Effector memory CD8-positive, alpha-beta T cell (primary cell): Measurements from ENCODE around the gene AIMP1.
A peak's percentile ranks its signal among the peaks of the same experiment; 100 is the strongest.
"Not testable (repeated sequence)": the region's sequence is repeated elsewhere in the genome, so short reads cannot be mapped to it uniquely, and the experiment has no call there.

Source experiments
- ATAC-seq: fragments of 150-1000 bp; cut with Tn5 transposase; replicated peaks from 2 replicates; pipeline ENCODE4 v1.10.0; 2021; ENCODE audit warnings: mild to moderate bottlenecking, moderate library complexity
- DNase-seq, 3 experiments: peaks; one replicate each; pipeline ENCODE4 v3.0.0; 2021
- H3K27ac Mint-ChIP-seq, 2 donors: one replicate each; pipeline ENCODE4 v1.8.0; 2022; ENCODE audit warnings: mild to moderate bottlenecking in 2 of 2, mixed read lengths in 2 of 2, moderate library complexity in 2 of 2
- H3K27me3 Mint-ChIP-seq, 2 donors: one replicate each; pipeline ENCODE4 v1.8.0; 2022; ENCODE audit warnings: mixed read lengths in 2 of 2
- H3K36me3 Mint-ChIP-seq: one replicate; pipeline ENCODE4 v1.8.0; 2022; ENCODE audit warnings: mild to moderate bottlenecking, moderate library complexity, mixed read lengths; ENCODE audit not compliant: insufficient read depth
- H3K4me1 Mint-ChIP-seq, 2 donors: one replicate each; pipeline ENCODE4 v1.8.0; 2022; ENCODE audit warnings: low read depth in 2 of 2, mixed read lengths in 2 of 2
- H3K4me3 Mint-ChIP-seq, 2 donors: one replicate each; pipeline ENCODE4 v1.8.0; 2022; ENCODE audit warnings: mild to moderate bottlenecking in 2 of 2, mixed read lengths in 2 of 2, moderate library complexity in 2 of 2
- H3K9me3 Mint-ChIP-seq, 2 donors: one replicate each; pipeline ENCODE4 v1.8.0; 2022; ENCODE audit warnings: mixed read lengths in 2 of 2

The AIMP1 gene

GRCh38 chr4:106318511-106318910, 2.2 kb downstream of the AIMP1 start:
- no peaks in the 10 kb centered on the region for H3K27me3 Mint-ChIP-seq
- no peak overlapping the region for H3K4me3 Mint-ChIP-seq
- ATAC-seq (no peak), DNase-seq (no peak)
- no peaks in the 10 kb centered on the region for H3K9me3 Mint-ChIP-seq
- peaks cover 12 to 17% of the 10 kb centered on the region in 2 donors for H3K4me1 Mint-ChIP-seq
- H3K27ac Mint-ChIP-seq, result peak overlapping the region in 1 of 2 donors; percentile 4
- H3K36me3 Mint-ChIP-seq, result peaks cover 22% of the 10 kb centered on the region

GRCh38 chr4:106320235-106320634, 3.9 kb downstream of the AIMP1 start:
- Mint-ChIP-seq H3K9me3 (no peaks in the 10 kb centered on the region), H3K4me3 (no peak overlapping the region), H3K4me1 (peaks cover 9 to 21% of the 10 kb centered on the region in 2 donors), H3K36me3 (peaks cover 25% of the 10 kb centered on the region), H3K27me3 (no peaks in the 10 kb centered on the region), H3K27ac (peak overlapping the region in 1 of 2 donors; percentile 53)
- ATAC-seq (no peak), DNase-seq (no peak)

DNA sequence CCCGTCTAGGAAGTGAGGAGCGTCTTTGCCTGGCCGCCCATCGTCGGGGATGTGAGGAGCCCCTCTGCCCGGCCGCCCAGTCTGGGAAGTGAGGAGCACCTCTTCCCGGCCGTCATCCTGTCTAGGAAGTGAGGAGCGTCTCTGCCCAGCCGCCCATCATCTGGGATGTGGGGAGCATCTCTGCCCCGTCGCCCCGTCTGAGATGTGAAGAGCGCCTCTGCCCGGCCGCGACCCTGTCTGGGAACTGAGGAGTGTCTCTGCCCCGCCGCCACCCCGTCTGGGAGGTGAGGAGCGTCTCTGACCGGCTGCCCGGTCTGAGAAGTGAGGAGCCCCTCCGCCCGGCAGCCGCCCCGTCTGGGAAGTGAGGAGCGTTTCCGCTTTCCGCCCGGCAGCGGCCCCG, 4.8 kb downstream of the AIMP1 start:
- DNase-seq, H3K27ac Mint-ChIP-seq, H3K27me3 Mint-ChIP-seq, ATAC-seq, H3K4me3 Mint-ChIP-seq, H3K9me3 Mint-ChIP-seq: not testable (repeated sequence)
- peaks cover 25% of the 10 kb centered on the region for H3K36me3 Mint-ChIP-seq
- peaks cover 9 to 21% of the 10 kb centered on the region in 2 donors for H3K4me1 Mint-ChIP-seq

- not testable (repeated sequence) for H3K4me3 Mint-ChIP-seq, DNase-seq, ATAC-seq, H3K27me3 Mint-ChIP-seq, H3K9me3 Mint-ChIP-seq
- H3K27ac Mint-ChIP-seq, result peak overlapping the region in 1 of 2 donors; percentile 29
- peaks cover 28% of the 10 kb centered on the region for H3K36me3 Mint-ChIP-seq
- H3K4me1 Mint-ChIP-seq, result peaks cover 9 to 21% of the 10 kb centered on the region in 2 donors
Measured at GRCh38 chr4:106321814-106322213, 5.5 kb downstream of the AIMP1 start.

GRCh38 chr4:106323119-106323518, 6.8 kb downstream of the AIMP1 start:
- H3K27me3 Mint-ChIP-seq, result no peaks in the 10 kb centered on the region
- DNase-seq (no peak), ATAC-seq (no peak)
- peaks cover 9 to 19% of the 10 kb centered on the region in 2 donors for H3K4me1 Mint-ChIP-seq
- no peak overlapping the region for H3K4me3 Mint-ChIP-seq
- H3K9me3 Mint-ChIP-seq, result no peaks in the 10 kb centered on the region
- peak overlapping the region in 1 of 2 donors; percentile 28 for H3K27ac Mint-ChIP-seq
- peaks cover 41% of the 10 kb centered on the region for H3K36me3 Mint-ChIP-seq

GRCh38 chr4:106325800-106326199, 9.4 kb downstream of the AIMP1 start:
- DNase-seq, result no peak
- Mint-ChIP-seq H3K36me3 (peaks cover 59% of the 10 kb centered on the region), H3K4me1 (peaks cover 5 to 12% of the 10 kb centered on the region in 2 donors), H3K27ac (no peak overlapping the region), H3K9me3 (no peaks in the 10 kb centered on the region), H3K4me3 (no peak overlapping the region), H3K27me3 (no peaks in the 10 kb centered on the region)
- no peak for ATAC-seq

DNA sequence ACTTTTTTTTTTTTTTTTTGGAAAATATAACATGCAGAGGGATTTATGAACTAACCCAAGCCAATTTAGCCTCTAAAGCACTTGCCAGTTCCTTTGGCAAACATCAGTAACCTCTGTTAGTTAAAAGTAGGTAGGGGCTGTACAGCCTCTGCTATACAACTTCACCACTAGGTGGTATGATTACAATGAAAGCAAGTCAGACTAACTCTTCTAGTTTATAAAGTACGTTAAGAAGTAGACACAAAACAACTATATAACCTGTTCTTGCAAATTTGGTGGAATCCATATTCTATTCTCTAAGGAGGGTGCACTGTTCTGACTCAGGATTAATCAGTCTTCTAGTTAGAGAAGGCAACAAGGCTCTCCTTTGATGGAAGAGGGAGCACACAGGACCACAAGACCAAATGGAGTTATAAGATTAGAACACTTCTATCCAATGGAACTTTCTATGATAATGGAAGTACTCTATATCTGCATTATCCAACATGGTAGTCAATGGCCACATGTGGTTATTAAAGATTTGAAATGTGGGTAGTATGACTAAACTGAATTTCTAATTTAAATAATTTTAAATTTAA, 12.8 kb downstream of the AIMP1 start:
- Mint-ChIP-seq H3K27ac (peak overlapping the region in 1 of 2 donors; percentile 19), H3K4me1 (peaks cover 2 to 8% of the 10 kb centered on the region in 2 donors), H3K36me3 (peaks cover 75% of the 10 kb centered on the region), H3K9me3 (no peaks in the 10 kb centered on the region), H3K27me3 (no peaks in the 10 kb centered on the region), H3K4me3 (no peak overlapping the region)
- ATAC-seq (peak; percentile 74), DNase-seq (no peak)

DNA sequence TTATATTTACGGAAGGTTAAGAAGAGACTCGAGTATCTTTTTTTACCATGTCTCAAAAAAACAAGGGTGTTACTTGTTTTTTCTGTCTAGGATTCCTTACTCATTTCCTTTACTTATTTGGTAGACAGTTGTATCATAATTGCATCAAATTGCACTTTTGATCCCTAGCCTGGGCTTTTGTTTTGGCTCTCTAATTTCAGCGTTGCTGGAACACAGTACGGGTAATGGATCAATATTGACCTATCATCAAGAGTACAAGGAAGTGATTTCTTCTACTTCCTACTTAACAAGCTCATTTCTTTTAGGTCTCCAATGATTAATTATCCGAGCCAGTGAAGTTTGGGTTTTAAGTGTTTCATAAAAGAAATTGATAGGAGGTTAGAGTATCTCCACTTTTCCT, 16.8 kb downstream of the AIMP1 start:
- no peak overlapping the region for H3K4me3 Mint-ChIP-seq
- H3K9me3 Mint-ChIP-seq, result peaks cover 0 to 5% of the 10 kb centered on the region in 2 donors
- H3K27ac Mint-ChIP-seq, result no peak overlapping the region
- peaks cover 88% of the 10 kb centered on the region for H3K36me3 Mint-ChIP-seq
- no peak for ATAC-seq
- DNase-seq, result no peak
- peaks cover 4 to 16% of the 10 kb centered on the region in 2 donors for H3K4me1 Mint-ChIP-seq
- H3K27me3 Mint-ChIP-seq, result no peaks in the 10 kb centered on the region

DNA sequence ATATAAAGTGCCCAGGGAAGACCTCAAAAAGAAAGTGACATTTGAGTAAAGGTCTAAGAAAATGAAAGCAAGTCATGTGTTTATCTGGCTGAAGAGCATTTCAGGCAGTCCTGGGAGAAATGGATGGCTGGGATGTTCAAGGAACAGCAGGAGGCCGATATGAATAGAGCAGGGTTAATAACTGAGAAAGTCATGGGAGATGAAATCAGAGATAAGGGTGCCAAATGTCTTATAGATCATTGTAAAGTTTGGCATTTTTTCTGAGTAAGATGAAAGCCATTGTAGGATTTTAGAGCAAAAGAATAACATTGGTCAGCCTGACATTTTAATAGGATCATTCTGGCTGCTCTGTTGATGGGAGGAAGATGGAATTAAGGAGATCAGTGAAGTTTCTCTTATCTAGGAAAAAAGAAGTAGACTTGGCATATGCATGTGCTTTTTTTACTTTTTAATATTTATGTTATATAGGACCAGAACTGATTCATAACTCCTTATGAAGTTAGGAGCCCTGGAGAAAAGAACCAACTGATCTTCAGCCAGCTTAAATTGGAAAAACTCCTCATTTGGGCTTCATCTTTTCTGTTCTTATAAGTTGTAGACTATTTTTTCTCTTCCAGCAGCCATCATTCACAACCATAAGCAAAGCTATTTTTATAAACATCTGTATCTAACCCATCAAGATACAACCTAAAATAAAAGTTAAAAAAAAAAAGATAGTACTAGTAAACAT, 18.6 kb downstream of the AIMP1 start:
- H3K27me3 Mint-ChIP-seq, result no peaks in the 10 kb centered on the region
- peaks cover 79% of the 10 kb centered on the region for H3K36me3 Mint-ChIP-seq

DNA sequence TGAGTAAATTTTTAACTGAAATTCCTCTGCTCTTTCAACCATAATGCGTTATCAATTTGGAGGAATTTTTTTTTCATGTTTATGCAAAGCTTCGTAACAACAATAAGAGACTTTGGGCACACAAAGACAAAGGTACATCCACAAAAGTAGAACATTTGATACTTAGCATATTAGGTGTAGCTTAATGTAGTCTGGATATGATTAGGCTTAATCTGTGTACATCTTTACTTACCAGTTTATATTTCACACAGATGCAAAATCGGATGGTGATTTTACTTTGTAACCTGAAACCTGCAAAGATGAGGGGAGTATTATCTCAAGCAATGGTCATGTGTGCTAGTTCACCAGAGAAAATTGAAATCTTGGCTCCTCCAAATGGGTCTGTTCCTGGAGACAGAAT, 20.3 kb downstream of the AIMP1 start:
- ATAC-seq, result no peak
- Mint-ChIP-seq H3K4me3 (no peak overlapping the region), H3K36me3 (peaks cover 72% of the 10 kb centered on the region), H3K27ac (no peak overlapping the region), H3K27me3 (no peaks in the 10 kb centered on the region), H3K4me1 (peaks cover 21 to 41% of the 10 kb centered on the region in 2 donors), H3K9me3 (peaks cover 0 to 5% of the 10 kb centered on the region in 2 donors)
- no peak for DNase-seq

More for the DNA sequence above, 18.6 kb downstream of the AIMP1 start:
- H3K4me3 Mint-ChIP-seq, result no peak overlapping the region
- ATAC-seq, result no peak
- peaks cover 9 to 29% of the 10 kb centered on the region in 2 donors for H3K4me1 Mint-ChIP-seq
- H3K9me3 Mint-ChIP-seq, result peaks cover 0 to 5% of the 10 kb centered on the region in 2 donors
- H3K27ac Mint-ChIP-seq, result peak overlapping the region in 1 of 2 donors; percentile 35
- no peak for DNase-seq

DNA sequence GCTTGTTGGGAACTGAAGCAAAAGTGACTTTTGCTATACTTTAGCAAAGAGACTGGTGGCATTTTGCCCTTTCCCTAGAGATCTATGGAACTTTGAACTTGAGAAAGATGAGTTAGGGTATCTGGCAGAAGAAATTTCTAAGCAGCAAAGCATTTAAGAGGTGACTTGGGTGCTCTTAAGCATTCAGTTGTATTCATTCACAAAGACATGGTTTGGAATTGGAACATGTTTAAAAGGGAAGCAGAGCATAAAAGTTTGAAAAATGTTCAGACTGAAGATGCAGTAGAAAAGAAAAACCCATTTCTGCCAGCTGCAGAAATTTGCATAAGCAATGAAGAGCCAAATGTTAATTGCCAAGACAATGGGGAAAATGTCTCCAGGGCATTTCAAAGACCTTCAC, 21.6 kb downstream of the AIMP1 start:
- Mint-ChIP-seq H3K36me3 (peaks cover 68% of the 10 kb centered on the region), H3K27ac (peak overlapping the region in 1 of 2 donors; percentile 52), H3K4me3 (no peak overlapping the region), H3K27me3 (no peaks in the 10 kb centered on the region), H3K9me3 (peaks cover 0 to 5% of the 10 kb centered on the region in 2 donors), H3K4me1 (peaks cover 26 to 54% of the 10 kb centered on the region in 2 donors)
- ATAC-seq, result no peak
- no peak for DNase-seq

- peaks cover 0 to 5% of the 10 kb centered on the region in 2 donors for H3K9me3 Mint-ChIP-seq
- H3K36me3 Mint-ChIP-seq, result peaks cover 63% of the 10 kb centered on the region
- H3K4me1 Mint-ChIP-seq, result peaks cover 26 to 59% of the 10 kb centered on the region in 2 donors
- H3K27me3 Mint-ChIP-seq, result no peaks in the 10 kb centered on the region
- no peak overlapping the region for H3K27ac Mint-ChIP-seq
- no peak for DNase-seq
- H3K4me3 Mint-ChIP-seq, result no peak overlapping the region
- ATAC-seq, result no peak
Measured at GRCh38 chr4:106338671-106339070, 22.3 kb downstream of the AIMP1 start.

DNA sequence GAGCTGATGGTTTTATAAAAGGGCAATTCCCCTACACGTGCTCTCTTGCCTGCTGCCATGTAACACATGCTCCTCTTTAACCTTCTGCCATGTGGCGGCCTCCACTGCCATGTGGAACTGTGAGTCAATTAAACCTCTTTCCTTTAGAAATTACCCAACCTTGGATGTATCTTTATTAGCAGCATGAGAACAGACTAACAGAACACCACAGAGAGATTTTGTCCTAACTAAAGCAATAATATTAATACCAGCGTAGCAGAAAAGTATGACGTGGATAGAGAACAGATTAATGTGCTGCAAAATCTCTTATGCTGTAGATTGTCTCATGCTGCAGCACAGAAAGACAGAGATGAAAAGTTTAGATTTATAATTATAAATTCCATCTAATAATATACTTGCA, 23.1 kb downstream of the AIMP1 start:
- peaks cover 0 to 5% of the 10 kb centered on the region in 2 donors for H3K9me3 Mint-ChIP-seq
- H3K27me3 Mint-ChIP-seq, result no peaks in the 10 kb centered on the region
- H3K27ac Mint-ChIP-seq, result peak overlapping the region in 1 of 2 donors; percentile 41
- peaks cover 32 to 67% of the 10 kb centered on the region in 2 donors for H3K4me1 Mint-ChIP-seq
- DNase-seq, result no peak
- H3K4me3 Mint-ChIP-seq, result no peak overlapping the region
- peaks cover 58% of the 10 kb centered on the region for H3K36me3 Mint-ChIP-seq
- no peak for ATAC-seq

- Mint-ChIP-seq H3K4me1 (peaks cover 35 to 65% of the 10 kb centered on the region in 2 donors), H3K9me3 (peaks cover 0 to 5% of the 10 kb centered on the region in 2 donors), H3K36me3 (peaks cover 55% of the 10 kb centered on the region), H3K27me3 (no peaks in the 10 kb centered on the region), H3K27ac (no peak overlapping the region), H3K4me3 (peak overlapping the region; percentile 12 to 37)
- ATAC-seq (no peak), DNase-seq (no peak)
Measured at GRCh38 chr4:106340774-106341173, 24.4 kb downstream of the AIMP1 start.
